Skin of body (tissue), 2 donors: Measurements from ENCODE around the gene SPACA9. TPM values are rescaled to one million over a fixed set of nuclear protein-coding genes. Genes with fewer than 3 reads are reported as not detected.

ENCODE experiments used
- DNase-seq: peaks from one replicate; lab custom pipeline; 2025; lab: John Stamatoyannopoulos, UW
- total RNA-seq: library from RNA; depleted of rRNA; stranded (reverse); fragments of >200 nt; gene quantifications from one replicate; pipeline ENCODE4 v1.2.3, GENCODE V29; 2014

SPACA9 gene
- total RNA-seq, result 2.1 TPM

GRCh38 chr9:132878695-132879456 is at the start of gene SPACA9:
SPACA9 (plus strand) TSS chr9:132878898; CDS start chr9:132883948, 5,050 bp downstream.
- peak; percentile 67 for DNase-seq

- DNase-seq, result no peak
Measured at GRCh38 chr9:132832171-132832881, 46.4 kb upstream of the SPACA9 start.

GRCh38 chr9:132833550-132834121 is 45.1 kb upstream of the SPACA9 start:
- DNase-seq, result no peak

GRCh38 chr9:132834343-132834742 is 44.4 kb upstream of the SPACA9 start:
- DNase-seq, result no peak

- no peak for DNase-seq
Measured at GRCh38 chr9:132837501-132838286, 41.0 kb upstream of the SPACA9 start.

- no peak for DNase-seq
Measured at GRCh38 chr9:132838291-132838690, 40.4 kb upstream of the SPACA9 start.

GRCh38 chr9:132840980-132841379 is 37.7 kb upstream of the SPACA9 start:
- DNase-seq, result no peak

GRCh38 chr9:132842124-132843044 is 36.3 kb upstream of the SPACA9 start:
- DNase-seq, result no peak

- DNase-seq, result no peak
Measured at GRCh38 chr9:132846109-132846917, 32.4 kb upstream of the SPACA9 start.

- no peak for DNase-seq
Measured at GRCh38 chr9:132846918-132847515, 31.7 kb upstream of the SPACA9 start.

GRCh38 chr9:132849185-132849706 is 29.5 kb upstream of the SPACA9 start:
- no peak for DNase-seq

- no peak for DNase-seq
Measured at GRCh38 chr9:132853482-132853881, 25.2 kb upstream of the SPACA9 start.

- DNase-seq, result no peak
Measured at GRCh38 chr9:132854832-132855231, 23.9 kb upstream of the SPACA9 start.

GRCh38 chr9:132855904-132856303 is 22.8 kb upstream of the SPACA9 start:
- DNase-seq, result no peak

- peak; percentile 58 for DNase-seq
Measured at GRCh38 chr9:132857031-132857430, 21.7 kb upstream of the SPACA9 start.

- DNase-seq, result no peak
Measured at GRCh38 chr9:132857616-132858342, 20.9 kb upstream of the SPACA9 start.

- DNase-seq, result no peak
Measured at GRCh38 chr9:132858751-132859150, 19.9 kb upstream of the SPACA9 start.

GRCh38 chr9:132861666-132862065 is 17.0 kb upstream of the SPACA9 start:
- no peak for DNase-seq
